ENCODE measurements around the gene STXBP4.

The STXBP4 gene

GRCh38 chr17:55219459-55219858, 250.9 kb downstream of the STXBP4 start:
- no peaks in the 10 kb centered on the region for H3K27me3 ChIP-seq (ENCODE audit: insufficient read depth, low read length)

GRCh38 chr17:55219934-55220333, 251.4 kb downstream of the STXBP4 start:
- H2AFZ ChIP-seq (ENCODE audit: low read length), result no peak overlapping the region
- H3K4me2 ChIP-seq (ENCODE audit: low read length), result no peak overlapping the region
- H3K4me3 ChIP-seq (ENCODE audit: low read depth, low read length, poor library complexity, severe bottlenecking), result no peak overlapping the region
- no peak overlapping the region for H3K9ac ChIP-seq (ENCODE audit: low read length)
- no peaks in the 10 kb centered on the region for H3K79me2 ChIP-seq (ENCODE audit: insufficient read depth, low read length)
- no peaks in the 10 kb centered on the region for H4K20me1 ChIP-seq (ENCODE audit: insufficient read depth, low read length)
- H3K9me3 ChIP-seq (ENCODE audit: low read length), result no peaks in the 10 kb centered on the region
- no peaks in the 10 kb centered on the region for H3F3A ChIP-seq (ENCODE audit: insufficient read depth, low read length)
- H3K27ac ChIP-seq (ENCODE audit: low read depth, low read length, poor library complexity, severe bottlenecking), result no peak overlapping the region
- TF ChIP-seq, protein P1, sequence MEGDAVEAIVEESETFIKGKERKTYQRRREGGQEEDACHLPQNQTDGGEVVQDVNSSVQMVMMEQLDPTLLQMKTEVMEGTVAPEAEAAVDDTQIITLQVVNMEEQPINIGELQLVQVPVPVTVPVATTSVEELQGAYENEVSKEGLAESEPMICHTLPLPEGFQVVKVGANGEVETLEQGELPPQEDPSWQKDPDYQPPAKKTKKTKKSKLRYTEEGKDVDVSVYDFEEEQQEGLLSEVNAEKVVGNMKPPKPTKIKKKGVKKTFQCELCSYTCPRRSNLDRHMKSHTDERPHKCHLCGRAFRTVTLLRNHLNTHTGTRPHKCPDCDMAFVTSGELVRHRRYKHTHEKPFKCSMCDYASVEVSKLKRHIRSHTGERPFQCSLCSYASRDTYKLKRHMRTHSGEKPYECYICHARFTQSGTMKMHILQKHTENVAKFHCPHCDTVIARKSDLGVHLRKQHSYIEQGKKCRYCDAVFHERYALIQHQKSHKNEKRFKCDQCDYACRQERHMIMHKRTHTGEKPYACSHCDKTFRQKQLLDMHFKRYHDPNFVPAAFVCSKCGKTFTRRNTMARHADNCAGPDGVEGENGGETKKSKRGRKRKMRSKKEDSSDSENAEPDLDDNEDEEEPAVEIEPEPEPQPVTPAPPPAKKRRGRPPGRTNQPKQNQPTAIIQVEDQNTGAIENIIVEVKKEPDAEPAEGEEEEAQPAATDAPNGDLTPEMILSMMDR (IDR thresholded peaks at IDR 0.05; ENCODE audit: low read length), result no peak
- TF ChIP-seq EZH2 (IDR thresholded peaks at IDR 0.05; ENCODE audit: borderline replicate concordance, low read length), result no peak
- no peaks in the 10 kb centered on the region for H3K4me1 ChIP-seq (ENCODE audit: insufficient read depth, low read length, severe bottlenecking)
- no peaks in the 10 kb centered on the region for H3K36me3 ChIP-seq (ENCODE audit: insufficient read depth, low read length)
- no peaks in the 10 kb centered on the region for H3K9me2 ChIP-seq (ENCODE audit: low read depth, low read length)
- no peaks in the 10 kb centered on the region for H3K27me3 ChIP-seq (ENCODE audit: insufficient read depth, low read length)

More at GRCh38 chr17:55219459-55219858, 250.9 kb downstream of the STXBP4 start:
- Histone ChIP-seq H2AFZ (ENCODE audit: low read length) (no peak overlapping the region), H3K27ac (ENCODE audit: low read depth, low read length, poor library complexity, severe bottlenecking) (no peak overlapping the region), H3K4me2 (ENCODE audit: low read length) (no peak overlapping the region), H3K79me2 (ENCODE audit: insufficient read depth, low read length) (no peaks in the 10 kb centered on the region), H3K9me3 (ENCODE audit: low read length) (no peaks in the 10 kb centered on the region), H4K20me1 (ENCODE audit: insufficient read depth, low read length) (no peaks in the 10 kb centered on the region), H3K4me3 (ENCODE audit: low read depth, low read length, poor library complexity, severe bottlenecking) (no peak overlapping the region), H3K9me2 (ENCODE audit: low read depth, low read length) (no peaks in the 10 kb centered on the region), H3K9ac (ENCODE audit: low read length) (no peak overlapping the region), H3K36me3 (ENCODE audit: insufficient read depth, low read length) (no peaks in the 10 kb centered on the region), H3K4me1 (ENCODE audit: insufficient read depth, low read length, severe bottlenecking) (no peaks in the 10 kb centered on the region), H3F3A (ENCODE audit: insufficient read depth, low read length) (no peaks in the 10 kb centered on the region)
- TF ChIP-seq, protein P1 (IDR thresholded peaks at IDR 0.05; ENCODE audit: low read length), result no peak
- no peak for TF ChIP-seq EZH2 (IDR thresholded peaks at IDR 0.05; ENCODE audit: borderline replicate concordance, low read length)

Data from OCI-LY1 (cell line).